Kidney (tissue), 14 donors: Measurements from ENCODE around the gene BBC3. TPM values are rescaled to one million over a fixed set of nuclear protein-coding genes. Genes with fewer than 3 reads are reported as not detected.

ENCODE experiments used
- DNase-seq, 5 donors: peaks; one replicate each; pipeline ENCODE4 v3.0.0-alpha.2; 2013 to 2020
- FAIRE-seq: peaks from 2 replicates; lab custom pipeline; 2012; peaks lifted over from hg19 to GRCh38; lab: Jason Lieb, UNC
- H3K27ac ChIP-seq, 2 donors: one replicate each; pipeline ENCODE4 v1.7.0; 2013; ENCODE audit warnings: low read depth in 2 of 2, low read length in 2 of 2, inconsistent platforms in 1 of 2
- H3K27me3 ChIP-seq: one replicate; pipeline ENCODE4 v1.7.1; 2013; ENCODE audit warnings: low read length, inconsistent platforms; ENCODE audit not compliant: control insufficient read depth, insufficient read depth
- H3K36me3 ChIP-seq, 3 donors: one replicate each; pipeline versions ENCODE4 v1.7.0 to v1.7.1; 2013; ENCODE audit warnings: low read length in 3 of 3, control low read depth in 1 of 3, inconsistent platforms in 1 of 3; ENCODE audit not compliant: insufficient read depth in 3 of 3, control insufficient read depth in 2 of 3
- H3K4me1 ChIP-seq, 3 donors: one replicate each; pipeline versions ENCODE4 v1.7.0 to v1.7.1; 2013; ENCODE audit warnings: low read length in 3 of 3, inconsistent platforms in 1 of 3, low read depth in 1 of 3; ENCODE audit not compliant: control insufficient read depth in 2 of 3, insufficient read depth in 2 of 3
- H3K4me3 ChIP-seq, 3 donors: one replicate each; pipeline versions ENCODE4 v1.7.0 to v1.8.1; 2013; ENCODE audit warnings: low read length in 3 of 3, control low read depth in 1 of 3, inconsistent platforms in 1 of 3
- H3K9ac ChIP-seq, 3 donors: one replicate each; pipeline versions ENCODE4 v1.7.0 to v1.7.1; 2013; ENCODE audit warnings: low read length in 3 of 3, control low read depth in 1 of 3, inconsistent platforms in 1 of 3
- H3K9me3 ChIP-seq, 3 donors: one replicate each; pipeline versions ENCODE4 v1.7.0 to v1.7.1; 2013; ENCODE audit warnings: low read length in 3 of 3, control low read depth in 1 of 3, inconsistent platforms in 1 of 3; ENCODE audit not compliant: control insufficient read depth in 2 of 3, insufficient read depth in 1 of 3
- CTCF ChIP-seq: IDR thresholded peaks from 3 replicates; pipeline ENCODE4 v1.5.1; 2012; ENCODE audit warnings: mild to moderate bottlenecking, moderate library complexity, borderline replicate concordance; ENCODE audit not compliant: insufficient read depth; ENCODE audit errors: extremely low read depth
- intact Hi-C: fragments of 100-400 bp; cut with DNase I; formaldehyde crosslinking; loops from one replicate; pipeline ENCODE4 v1.11.1; 2022
- polyA plus RNA-seq: library from polyadenylated mRNA; stranded (reverse); fragments of 350-450 nt; fragmentation: Illumina TruSeq; extraction: RNeasy Lipid Tissue Mini Kit (QIAGEN cat#74804); gene quantifications from one replicate; pipeline ENCODE4 v1.2.3, GENCODE V29; 2014; ENCODE audit warnings: low read depth, low replicate concordance; ENCODE audit not compliant: insufficient read depth
- total RNA-seq: library from RNA; stranded (reverse); fragmentation: NEBNext Ultra II Directional; extraction: Animal tissue kit (Norgen Biotek cat#: 25700); gene quantifications from one replicate; pipeline ENCODE4 v1.2.1, GENCODE V29; 2021
- donor health status: control.
- donor health status: control.
- donor health status: control.
- donor health status: control.
- donor health status: control.
- donor health status: DM: yes; HTN: yes; CAD: no.
- donor health status: Normal renal cell carcinoma (clear cell type).

The BBC3 gene
- total and polyA plus RNA-seq, 2 donors from 2014 or later = 3.2 to 14.2 TPM

- FAIRE-seq = no peak
- intact Hi-C loops = no loop called here
These were observed 33.9 kb downstream of the BBC3 start for GRCh38 chr19:47197141-47197540.

GRCh38 chr19:47195434-47195833 is 35.6 kb downstream of the BBC3 start:
- Histone ChIP-seq H3K27ac (no peak overlapping the region), H3K27me3 (no peaks in the 10 kb centered on the region), H3K4me1 (peaks cover 3 to 4% (median 4%) of the 10 kb centered on the region in 3 donors), H3K4me3 (no peak overlapping the region), H3K9me3 (no peaks in the 10 kb centered on the region), H3K36me3 (peaks cover 2 to 9% (median 5%) of the 10 kb centered on the region in 3 donors), H3K9ac (no peak overlapping the region)
- DNase-seq (no peak), FAIRE-seq (no peak)
- TF ChIP-seq CTCF = no peak
- intact Hi-C loops = no loop called here

More at GRCh38 chr19:47197141-47197540, 33.9 kb downstream of the BBC3 start:
- Histone ChIP-seq H3K9me3 (no peaks in the 10 kb centered on the region), H3K9ac (no peak overlapping the region), H3K36me3 (peaks cover 2 to 8% (median 7%) of the 10 kb centered on the region in 3 donors), H3K27ac (no peak overlapping the region), H3K4me1 (no peaks in the 10 kb centered on the region), H3K4me3 (no peak overlapping the region), H3K27me3 (no peaks in the 10 kb centered on the region)
- DNase-seq = no peak
- no peak for TF ChIP-seq CTCF

- TF ChIP-seq CTCF = no peak
- no peak for FAIRE-seq
- Histone ChIP-seq H3K9ac (no peak overlapping the region), H3K9me3 (no peaks in the 10 kb centered on the region), H3K36me3 (peaks cover 0 to 2% (median 0%) of the 10 kb centered on the region in 3 donors), H3K4me3 (peak overlapping the region in 1 of 3 donors; percentile 13), H3K4me1 (peaks cover 11 to 12% (median 12%) of the 10 kb centered on the region in 3 donors), H3K27ac (peak overlapping the region in 1 of 2 donors; percentile 51), H3K27me3 (no peaks in the 10 kb centered on the region)
- intact Hi-C loops = no loop called here
- DNase-seq = peak; percentile 74 to 90 (median 79)
These were observed 40.8 kb downstream of the BBC3 start for GRCh38 chr19:47190167-47190727.
